HG03108 (cell line): ENCODE results near the gene CCN6.
"Not testable (repeated sequence)": the region's sequence is repeated elsewhere in the genome, so short reads cannot be mapped to it uniquely, and the experiment has no call there.

Source experiments
- ATAC-seq: cut with Tn5 transposase; IDR thresholded peaks from one replicate; pipeline ENCODE4 v1.9.1; 2021; ENCODE audit warnings: moderate library complexity; ENCODE audit not compliant: unreplicated experiment

Gene CCN6

GRCh38 chr6:112029045-112029822 is 24.7 kb upstream of the CCN6 start:
- ATAC-seq: no peak

- ATAC-seq: no peak
These were observed 23.5 kb upstream of the CCN6 start for GRCh38 chr6:112030206-112030960.

- no peak for ATAC-seq
These were observed 22.8 kb upstream of the CCN6 start for GRCh38 chr6:112030961-112031660.

GRCh38 chr6:112031960-112032359 is 21.9 kb upstream of the CCN6 start:
- no peak for ATAC-seq

- no peak for ATAC-seq
These were observed 21.2 kb upstream of the CCN6 start for GRCh38 chr6:112032728-112033127.

- no peak for ATAC-seq
These were observed 19.9 kb upstream of the CCN6 start for GRCh38 chr6:112033791-112034615.

- no peak for ATAC-seq
These were observed 19.3 kb upstream of the CCN6 start for GRCh38 chr6:112034616-112034995.

GRCh38 chr6:112036088-112036637 is 17.7 kb upstream of the CCN6 start:
- ATAC-seq: no peak

GRCh38 chr6:112037783-112038216 is 16.1 kb upstream of the CCN6 start:
- no peak for ATAC-seq

GRCh38 chr6:112038268-112038667 is 15.6 kb upstream of the CCN6 start:
- no peak for ATAC-seq

- ATAC-seq: no peak
These were observed 15.0 kb upstream of the CCN6 start for GRCh38 chr6:112038756-112039430.

GRCh38 chr6:112039431-112039770 is 14.5 kb upstream of the CCN6 start:
- no peak for ATAC-seq

GRCh38 chr6:112040956-112041355 is 12.9 kb upstream of the CCN6 start:
- ATAC-seq: no peak

- ATAC-seq: no peak
These were observed 12.4 kb upstream of the CCN6 start for GRCh38 chr6:112041535-112041934.

GRCh38 chr6:112043032-112044007 is 10.6 kb upstream of the CCN6 start:
- ATAC-seq: peak; percentile 94

GRCh38 chr6:112044196-112044595 is 9.7 kb upstream of the CCN6 start:
- no peak for ATAC-seq

GRCh38 chr6:112044856-112045255 is 9.0 kb upstream of the CCN6 start:
- ATAC-seq: no peak

GRCh38 chr6:112047523-112047922 is 6.4 kb upstream of the CCN6 start:
- ATAC-seq: not testable (repeated sequence)
